ENCODE data around the gene UGT1A5.
"Not testable (repeated sequence)": the region's sequence is repeated elsewhere in the genome, so short reads cannot be mapped to it uniquely, and the experiment has no call there.

Gene UGT1A5

DNA sequence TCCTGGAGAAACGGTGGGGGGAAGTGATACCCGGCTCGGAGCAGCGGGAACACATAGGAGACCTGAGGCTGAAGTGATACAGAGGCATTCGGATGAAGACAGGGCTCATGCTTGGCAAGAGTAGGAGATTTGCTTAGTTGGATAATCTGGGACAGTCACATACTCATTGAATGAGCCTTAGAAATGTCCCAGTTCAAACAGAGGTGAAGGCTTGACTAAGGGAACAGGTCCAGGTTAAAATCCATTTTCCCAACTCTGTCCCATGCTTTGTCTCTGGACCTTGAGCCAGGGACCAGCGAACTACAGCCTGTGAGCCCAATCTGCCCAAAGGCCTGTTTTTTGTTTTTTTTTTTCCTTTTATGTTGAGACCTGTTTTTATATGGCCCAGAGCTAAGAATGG, 18.7 kb upstream of the UGT1A5 start:
- DNase-seq (ENCODE audit: low read depth in 2 of 2), result no peak

DNA sequence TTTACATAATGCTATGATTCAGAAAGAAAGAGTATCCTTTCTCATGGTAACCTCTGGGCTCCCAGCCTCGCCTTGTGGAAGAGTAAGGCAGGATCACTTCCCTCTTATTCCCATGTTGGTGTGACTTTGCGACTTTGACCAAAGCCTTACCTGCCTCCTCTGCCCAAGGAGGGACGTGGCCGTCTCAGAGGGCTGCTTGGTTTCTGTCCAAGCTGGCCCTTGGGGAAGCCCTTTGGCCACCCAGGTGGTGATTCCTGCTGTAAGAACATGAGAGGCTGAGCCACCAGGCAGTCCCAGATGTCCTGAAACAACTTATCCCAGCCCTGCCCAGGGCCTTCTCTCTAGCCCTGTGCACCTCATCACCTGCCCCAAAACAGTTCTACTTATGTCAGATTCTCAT, 14.0 kb upstream of the UGT1A5 start:
- DNase-seq (ENCODE audit: low read depth in 2 of 2), result no peak

DNA sequence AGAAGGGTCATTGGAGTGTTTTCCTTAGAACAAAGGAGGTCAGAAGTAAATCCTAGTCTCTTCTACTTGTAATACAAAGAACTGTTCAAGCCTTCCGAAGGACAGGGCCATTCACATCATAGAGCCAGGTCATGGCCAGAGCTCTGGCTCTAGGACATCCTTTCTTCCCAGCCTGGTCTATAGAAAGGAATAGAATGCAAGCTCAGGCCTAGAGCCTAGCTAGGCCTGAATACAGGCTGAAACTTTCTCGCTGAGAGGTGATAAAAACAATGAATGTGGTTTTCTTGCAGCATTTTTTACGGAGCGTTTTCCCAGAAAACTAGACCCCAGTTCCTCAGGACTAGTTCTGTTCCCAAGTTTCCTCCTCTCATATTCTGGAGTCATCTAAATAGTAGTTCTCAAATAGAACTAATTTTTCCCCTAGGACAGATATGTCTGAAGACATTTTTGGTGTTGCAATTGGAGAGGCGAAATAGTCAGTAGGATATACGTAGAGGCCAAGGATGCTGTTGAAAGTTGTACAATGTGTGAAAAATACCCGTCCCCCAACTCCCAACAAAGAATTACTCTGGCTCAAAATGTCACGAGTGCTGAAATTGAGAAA, 13.2 kb upstream of the UGT1A5 start:
- no peak for DNase-seq (ENCODE audit: low read depth in 2 of 2)

DNA sequence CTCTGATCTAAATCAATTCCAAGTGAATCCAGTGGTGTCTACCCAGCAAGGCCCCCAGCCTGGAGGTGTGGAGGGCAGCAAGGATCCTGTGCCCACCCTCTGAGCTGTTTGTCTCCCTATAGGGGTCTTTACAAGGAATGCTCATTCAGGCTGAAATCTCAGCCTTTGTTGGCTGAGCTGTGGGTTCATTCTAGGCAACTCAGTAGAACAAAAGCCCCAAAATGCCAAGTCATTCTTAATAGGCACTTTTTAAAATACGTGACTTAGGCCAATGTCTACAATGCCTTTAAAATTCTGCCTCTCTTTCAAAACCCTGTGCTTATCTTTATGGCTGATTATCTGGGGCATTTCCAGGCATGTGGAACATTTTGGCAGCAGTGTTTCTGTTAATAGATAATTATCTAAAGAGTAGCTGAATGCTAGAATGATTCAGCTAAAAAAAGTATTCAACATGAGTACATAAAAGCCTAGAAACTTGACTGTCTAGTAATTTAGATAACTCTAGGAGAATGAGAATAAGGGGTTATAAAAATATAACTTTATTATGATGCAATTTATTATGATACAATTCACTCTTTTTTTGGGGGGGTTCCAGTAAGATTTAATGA, 12.6 kb upstream of the UGT1A5 start:
- DNase-seq (ENCODE audit: low read depth in 2 of 2), result no peak

GRCh38 chr2:233700842-233701241, 11.9 kb upstream of the UGT1A5 start:
- not testable (repeated sequence) for DNase-seq (ENCODE audit: low read depth in 2 of 2)

DNA sequence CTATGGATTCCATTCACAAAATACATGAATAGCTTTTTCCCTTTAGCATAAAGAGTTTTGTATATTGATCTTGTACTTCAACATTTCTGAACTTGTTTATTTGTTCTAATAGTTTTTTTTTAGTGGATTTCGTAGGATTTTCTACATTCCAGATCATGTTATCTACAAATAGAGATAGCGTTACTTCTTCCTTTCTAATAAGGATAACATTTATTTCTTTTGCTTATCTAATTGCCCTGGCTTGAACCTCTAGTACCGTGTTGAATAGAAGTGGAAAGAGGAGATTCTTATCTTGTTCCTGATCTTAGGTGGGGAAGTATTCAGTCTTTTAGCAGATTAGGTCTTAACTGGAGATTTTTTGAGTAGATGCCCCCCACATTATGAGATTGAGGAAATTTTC, 10.5 kb upstream of the UGT1A5 start:
- DNase-seq (ENCODE audit: low read depth in 2 of 2), result no peak

DNA sequence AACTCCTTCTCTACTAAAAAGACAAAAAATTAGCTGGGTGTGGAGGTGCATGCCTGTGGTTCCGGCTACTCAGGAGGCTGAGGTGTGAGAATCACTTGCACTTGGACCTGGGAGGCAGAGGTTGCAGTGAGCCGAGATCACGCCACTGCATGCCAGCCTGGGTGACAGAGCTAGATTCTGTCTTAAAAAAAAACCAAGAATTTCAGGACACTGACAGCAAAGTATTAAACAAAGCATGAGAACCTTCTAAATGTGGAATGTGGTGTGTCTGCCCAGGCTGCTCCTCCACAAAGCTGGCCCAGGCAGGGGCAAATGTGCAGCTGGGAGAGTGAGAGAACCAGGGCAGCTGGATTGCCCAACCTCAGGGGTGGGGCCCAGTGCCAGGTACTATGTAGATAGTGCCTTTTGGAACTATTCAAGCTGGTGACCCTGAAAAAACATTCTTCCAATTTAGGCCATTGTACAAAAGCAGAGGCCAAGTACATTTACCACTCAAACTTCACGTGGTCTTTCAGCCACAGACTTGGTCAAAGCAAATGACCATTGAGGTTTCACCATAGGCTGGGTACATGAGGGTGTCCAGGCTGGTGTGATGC, 6.7 kb upstream of the UGT1A5 start:
- no peak for DNase-seq (ENCODE audit: low read depth in 2 of 2)

DNA sequence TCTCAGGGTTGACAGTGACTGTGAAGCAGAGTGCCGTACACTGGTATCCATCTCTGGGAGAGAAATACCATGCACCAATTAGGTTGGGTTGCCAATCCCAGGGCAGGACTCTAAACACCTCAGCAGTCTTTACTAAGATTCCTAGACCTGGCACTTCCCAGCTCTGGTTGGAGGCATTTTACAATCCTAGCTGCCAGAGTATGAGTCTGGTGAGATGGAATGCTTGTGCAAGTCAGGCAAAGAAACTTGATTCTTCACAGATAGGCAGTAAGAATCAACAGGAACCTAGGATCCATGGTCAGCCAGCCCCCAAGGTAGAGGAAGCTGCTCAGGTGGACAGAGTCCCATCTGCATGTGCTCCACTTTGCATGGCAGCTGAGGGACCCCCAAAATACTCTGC, 6.0 kb upstream of the UGT1A5 start:
- DNase-seq (ENCODE audit: low read depth in 2 of 2), result no peak

DNA sequence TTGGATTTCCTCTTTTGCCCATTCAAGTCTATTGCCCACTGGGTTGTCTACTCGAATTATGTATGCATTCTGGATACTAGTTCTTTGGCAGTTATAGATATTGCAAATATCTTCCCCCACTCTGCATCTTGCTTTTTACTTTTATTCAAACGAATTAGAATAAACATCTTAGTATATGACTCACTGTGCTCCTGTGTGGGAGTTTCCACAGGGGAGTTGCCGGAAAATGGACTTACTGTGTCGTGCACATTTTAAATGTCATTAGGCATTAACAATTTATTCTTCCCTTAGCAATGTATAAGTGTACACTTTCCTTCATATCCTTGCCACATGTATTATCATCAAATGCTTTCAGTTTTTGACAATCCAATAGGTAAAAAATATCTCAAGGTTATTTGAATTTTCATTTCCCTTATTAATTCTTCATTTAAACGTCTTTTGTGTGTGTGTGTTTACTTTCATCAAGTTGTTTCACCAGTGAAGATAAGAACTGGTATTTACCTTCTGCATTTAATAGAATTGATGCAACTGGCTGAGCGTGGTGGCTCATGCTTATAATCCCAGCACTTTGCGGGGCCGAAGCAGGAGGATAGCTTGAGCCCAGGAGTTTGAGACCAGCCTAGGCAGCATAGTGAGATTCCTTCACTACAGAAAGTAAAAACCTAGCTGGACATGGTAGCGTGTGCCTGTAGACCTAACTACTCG, 4.6 kb upstream of the UGT1A5 start:
- DNase-seq (ENCODE audit: low read depth in 2 of 2), result no peak

GRCh38 chr2:233708942-233709341, 3.8 kb upstream of the UGT1A5 start:
- DNase-seq (ENCODE audit: low read depth in 2 of 2), result no peak

- DNase-seq (ENCODE audit: low read depth in 2 of 2), result peak; percentile 36 to 72
These were observed 1.2 kb upstream of the UGT1A5 start for GRCh38 chr2:233711312-233712008.

DNA sequence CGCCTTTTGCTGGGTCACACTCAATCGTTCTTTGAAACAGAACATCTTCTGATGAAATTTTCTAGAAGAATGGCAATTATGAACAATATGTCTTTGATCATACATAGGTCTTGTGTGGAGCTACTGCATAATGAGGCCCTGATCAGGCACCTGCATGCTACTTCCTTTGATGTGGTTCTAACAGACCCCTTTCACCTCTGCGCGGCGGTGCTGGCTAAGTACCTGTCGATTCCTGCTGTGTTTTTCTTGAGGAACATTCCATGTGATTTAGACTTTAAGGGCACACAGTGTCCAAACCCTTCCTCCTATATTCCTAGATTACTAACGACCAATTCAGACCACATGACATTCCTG, 532 bp downstream of the UGT1A5 start:
- no peak for DNase-seq (ENCODE audit: low read depth in 2 of 2)

DNA sequence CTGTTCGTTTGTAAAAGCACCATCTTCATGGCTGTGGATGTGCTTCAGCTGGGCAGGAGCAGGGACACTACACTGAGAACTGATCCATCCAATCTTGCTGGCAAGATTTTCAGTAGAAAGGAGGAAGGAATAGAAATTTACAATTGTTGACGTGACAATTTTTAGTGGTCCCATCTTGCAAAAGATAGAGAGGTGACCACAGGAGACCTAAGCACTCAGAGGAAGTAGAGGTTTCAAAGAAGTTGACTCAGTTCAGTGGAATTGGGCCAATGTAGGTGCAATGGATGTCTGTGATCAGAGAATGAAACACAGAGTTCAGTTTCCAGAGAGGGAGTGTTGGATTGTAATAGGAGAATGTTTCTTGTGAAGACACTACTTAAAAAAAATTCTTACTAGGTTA, 1.4 kb downstream of the UGT1A5 start:
- DNase-seq (ENCODE audit: low read depth in 2 of 2), result no peak

- no peak for DNase-seq (ENCODE audit: low read depth in 2 of 2)
These were observed 5.8 kb downstream of the UGT1A5 start, which contains the start of gene UGT1A4 for GRCh38 chr2:233718552-233718951. Gene UGT1A4 (plus strand): TSS chr2:233718736. CDS start chr2:233718821, 85 bp downstream.

DNA sequence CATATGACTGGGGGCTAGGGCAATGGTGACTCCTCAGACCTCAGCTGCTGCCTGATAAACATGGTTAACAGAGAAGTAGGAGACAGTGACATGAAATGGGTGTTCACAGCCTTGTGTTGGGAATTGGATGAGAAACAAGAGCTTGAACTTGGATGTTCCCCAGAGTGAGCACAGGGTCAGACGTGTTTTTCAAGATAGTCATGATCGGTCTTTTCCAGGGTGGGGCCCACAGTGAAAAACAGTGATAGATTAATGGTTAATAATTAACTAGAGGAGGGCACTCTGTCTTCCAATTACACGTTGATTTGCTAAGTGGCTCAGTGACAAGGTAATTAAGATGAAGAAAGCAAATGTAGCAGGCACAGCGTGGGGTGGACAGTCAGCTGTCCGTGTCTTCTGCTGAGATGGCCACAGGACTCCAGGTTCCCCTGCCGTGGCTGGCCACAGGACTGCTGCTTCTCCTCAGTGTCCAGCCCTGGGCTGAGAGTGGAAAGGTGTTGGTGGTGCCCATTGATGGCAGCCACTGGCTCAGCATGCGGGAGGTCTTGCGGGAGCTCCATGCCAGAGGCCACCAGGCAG, 16.1 kb downstream of the UGT1A5 start, which contains the start of gene UGT1A3:
Gene UGT1A3 (plus strand): TSS at position 320 of the 579 bp plus-strand sequence. CDS start 85 bp downstream, at position 405.
- DNase-seq (ENCODE audit: low read depth in 2 of 2), result no peak

DNA sequence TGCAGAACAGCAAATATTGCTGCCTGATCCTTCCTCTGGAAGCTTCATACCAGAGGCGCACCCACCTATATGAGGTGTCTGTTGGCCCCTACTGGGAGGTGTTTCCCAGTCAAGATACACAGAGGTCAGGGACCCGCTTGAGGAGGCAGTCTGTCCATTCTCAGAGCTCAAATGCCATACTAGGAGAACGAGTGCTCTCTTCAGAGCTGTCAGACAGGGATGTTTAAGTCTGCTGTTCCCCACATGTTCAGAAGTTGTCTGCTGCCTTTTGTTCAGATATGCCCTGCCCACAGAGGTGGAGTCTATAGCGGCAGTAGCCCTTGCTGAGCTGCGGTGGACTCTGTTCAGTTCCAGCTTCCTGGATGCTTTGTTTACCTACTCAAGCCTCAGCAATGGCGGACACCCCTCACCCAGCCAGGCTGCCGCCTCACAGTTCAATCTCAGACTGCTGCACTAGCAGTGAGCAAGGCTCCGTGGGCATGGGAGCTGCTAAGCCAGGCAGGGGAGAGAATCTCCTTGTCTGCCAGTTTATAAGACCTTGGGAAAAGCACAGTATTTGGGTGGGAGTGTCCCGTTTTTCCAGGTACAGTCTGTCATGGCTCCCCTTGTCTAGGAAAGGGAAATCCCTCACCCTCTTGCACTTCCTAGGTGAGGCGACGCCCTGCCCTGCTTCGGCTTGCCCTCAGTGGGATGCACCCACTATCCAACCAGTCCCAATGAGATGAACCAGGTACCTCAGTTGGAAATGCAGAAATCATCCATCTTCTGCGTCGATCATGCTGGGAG, 24.4 kb downstream of the UGT1A5 start:
- not testable (repeated sequence) for DNase-seq (ENCODE audit: low read depth in 2 of 2)

DNA sequence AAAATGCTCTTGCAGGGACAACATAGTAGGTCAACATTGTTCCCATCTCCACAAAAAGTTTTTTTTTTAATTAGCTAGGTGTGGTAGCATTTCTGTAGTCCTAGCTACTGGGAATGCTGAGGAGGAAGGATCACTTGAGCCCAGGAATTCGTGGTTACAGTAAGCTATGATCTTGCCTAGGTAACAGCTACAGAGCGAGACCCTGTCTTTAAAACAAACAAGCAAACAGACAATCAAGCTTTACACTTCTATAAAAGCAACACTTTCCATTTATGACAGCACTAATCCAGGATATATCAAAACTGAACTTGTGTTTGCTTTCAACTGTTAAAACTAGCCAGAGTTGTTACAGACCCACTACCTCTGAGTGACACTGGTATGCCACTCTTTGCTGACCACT, 28.2 kb downstream of the UGT1A5 start:
- no peak for DNase-seq (ENCODE audit: low read depth in 2 of 2)

DNA sequence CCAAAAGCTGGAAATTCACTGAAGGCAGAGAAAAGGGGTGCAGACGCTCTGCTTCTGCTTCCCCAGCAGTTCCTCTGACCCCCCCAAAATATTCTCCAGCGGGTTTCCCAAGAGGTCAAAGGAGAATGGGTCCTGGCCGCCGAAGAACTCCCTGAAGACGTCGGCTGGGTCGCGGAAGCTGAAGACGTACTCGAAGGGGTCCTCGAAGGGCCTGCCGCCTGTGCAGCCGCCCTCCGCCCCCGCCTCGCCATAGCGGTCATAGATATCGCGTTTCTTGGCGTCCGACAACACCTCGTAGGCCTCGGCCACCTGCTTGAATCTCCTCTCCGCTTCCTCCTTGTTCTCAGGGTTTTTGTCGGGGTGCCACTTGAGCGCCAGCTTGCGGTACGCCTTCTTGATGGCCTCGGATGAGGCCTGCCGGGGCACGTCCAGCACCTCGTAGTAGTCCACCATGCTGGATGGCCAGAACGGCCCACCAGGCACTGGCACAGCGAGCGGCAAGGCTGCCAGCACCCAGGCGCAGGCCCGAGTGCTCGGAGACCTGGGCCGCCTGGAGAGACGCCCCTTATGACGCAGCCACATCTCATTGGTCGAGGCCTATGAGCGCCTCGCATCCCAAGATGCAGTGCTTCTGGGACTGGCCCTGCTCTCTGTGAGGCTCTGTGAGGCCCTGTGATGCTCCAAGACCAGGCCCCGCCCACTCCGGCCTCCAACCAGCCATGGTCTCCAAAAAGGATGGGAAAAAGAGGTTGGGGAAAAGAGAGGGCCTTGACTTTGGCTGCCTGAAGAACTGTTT, 31.0 kb downstream of the UGT1A5 start:
- DNase-seq (ENCODE audit: low read depth in 2 of 2), result no peak

DNA sequence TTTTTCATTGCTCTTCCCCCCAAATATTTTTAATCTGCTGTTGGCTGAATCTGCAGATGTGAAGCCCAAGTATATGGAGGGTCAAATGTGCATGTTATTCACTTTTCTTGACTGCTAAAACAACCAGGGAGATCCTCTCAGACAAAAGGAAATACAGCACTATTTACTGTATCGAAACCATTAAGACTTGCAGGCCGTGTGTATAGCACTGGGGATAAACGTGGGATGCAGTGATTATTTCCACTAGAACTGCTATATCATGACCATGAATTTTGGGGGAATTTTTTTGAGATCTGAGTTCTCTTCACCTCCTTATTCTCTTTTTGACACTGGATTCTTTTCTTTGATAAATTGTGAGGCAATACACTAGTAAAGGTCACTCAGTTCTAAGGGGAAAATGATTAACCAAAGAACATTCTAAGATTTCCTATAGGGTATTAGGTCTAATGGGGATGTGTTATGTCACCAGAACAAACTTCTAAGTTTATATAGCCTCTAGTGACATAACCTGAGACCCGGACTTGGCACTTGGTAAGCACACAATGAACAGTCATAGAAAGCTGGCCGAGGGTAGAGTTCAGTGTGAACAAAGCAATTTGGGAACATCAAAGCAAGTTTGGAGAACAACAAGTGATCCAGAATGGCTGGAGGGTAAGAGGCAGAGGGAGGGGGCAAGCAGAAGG, 32.5 kb downstream of the UGT1A5 start:
- DNase-seq (ENCODE audit: low read depth in 2 of 2), result no peak

- DNase-seq (ENCODE audit: low read depth in 2 of 2), result not testable (repeated sequence)
These were observed 33.1 kb downstream of the UGT1A5 start for GRCh38 chr2:233745838-233746237.

All from stimulated activated CD4-positive, alpha-beta T cell treated with anti-CD3 and anti-CD28 coated beads, Interleukin-12 subunit alpha, Interleukin-12 subunit beta, amount 100 ng/mL, for 24 hours (primary cell).